NCI-H1694 treated with DMSO at 0.1 percent for 48 hours (cell line): ENCODE results near the gene GPR15.

Source experiments
- DNase-seq: peaks from one replicate; lab custom pipeline; 2025; lab: John Stamatoyannopoulos, UW

GPR15 gene

GRCh38 chr3:98530676-98531075 is 1.1 kb upstream of the GPR15 start:
- DNase-seq = no peak

DNA sequence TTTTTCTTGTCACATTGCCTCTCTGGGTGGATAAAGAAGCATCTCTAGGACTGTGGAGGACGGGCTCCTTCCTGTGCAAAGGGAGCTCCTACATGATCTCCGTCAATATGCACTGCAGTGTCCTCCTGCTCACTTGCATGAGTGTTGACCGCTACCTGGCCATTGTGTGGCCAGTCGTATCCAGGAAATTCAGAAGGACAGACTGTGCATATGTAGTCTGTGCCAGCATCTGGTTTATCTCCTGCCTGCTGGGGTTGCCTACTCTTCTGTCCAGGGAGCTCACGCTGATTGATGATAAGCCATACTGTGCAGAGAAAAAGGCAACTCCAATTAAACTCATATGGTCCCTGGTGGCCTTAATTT is 478 bp downstream of the GPR15 start:
- DNase-seq = no peak

DNA sequence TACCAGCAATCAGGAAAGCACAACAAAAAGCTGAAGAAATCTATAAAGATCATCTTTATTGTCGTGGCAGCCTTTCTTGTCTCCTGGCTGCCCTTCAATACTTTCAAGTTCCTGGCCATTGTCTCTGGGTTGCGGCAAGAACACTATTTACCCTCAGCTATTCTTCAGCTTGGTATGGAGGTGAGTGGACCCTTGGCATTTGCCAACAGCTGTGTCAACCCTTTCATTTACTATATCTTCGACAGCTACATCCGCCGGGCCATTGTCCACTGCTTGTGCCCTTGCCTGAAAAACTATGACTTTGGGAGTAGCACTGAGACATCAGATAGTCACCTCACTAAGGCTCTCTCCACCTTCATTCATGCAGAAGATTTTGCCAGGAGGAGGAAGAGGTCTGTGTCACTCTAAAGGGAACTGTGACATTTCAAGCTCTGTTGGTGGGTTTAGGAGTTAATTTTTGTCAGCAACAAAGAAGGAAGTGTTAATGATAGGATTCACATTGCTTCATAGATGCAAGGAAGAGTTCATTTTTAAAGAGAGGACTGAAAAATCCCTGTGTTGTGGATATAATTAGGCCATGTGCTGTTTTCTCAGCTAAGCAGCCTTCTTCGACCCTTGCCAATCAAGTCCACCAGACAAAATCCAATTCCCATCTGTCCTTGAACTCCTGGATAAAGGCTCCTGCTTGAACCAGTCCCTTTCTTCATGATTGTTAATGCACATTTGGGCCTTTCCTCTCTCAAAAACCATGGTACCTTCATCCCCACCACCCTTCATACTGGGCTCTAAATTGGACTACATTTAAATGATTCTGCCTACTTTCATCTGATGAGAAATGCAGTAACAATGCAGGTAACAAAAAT is 1.2 kb downstream of the GPR15 start:
- no peak for DNase-seq

DNA sequence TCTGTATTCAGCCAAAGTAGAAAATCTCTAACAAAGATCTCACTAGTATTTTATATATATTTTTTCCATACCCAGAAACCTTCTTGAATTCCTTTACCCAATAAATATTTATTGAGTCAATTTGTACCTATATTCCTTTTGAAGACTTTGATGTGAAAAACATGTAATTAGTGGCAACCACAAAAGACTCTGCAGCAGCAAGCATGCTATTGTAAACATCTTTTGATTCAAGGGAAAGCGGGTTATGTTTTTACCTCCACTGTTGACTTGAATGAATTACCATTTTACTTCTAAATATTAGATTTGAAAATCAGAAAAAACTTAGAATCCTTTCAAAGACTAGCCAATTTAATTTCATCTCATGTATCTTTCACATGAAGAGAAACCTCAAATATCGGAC is 2.4 kb downstream of the GPR15 start:
- DNase-seq = no peak

- DNase-seq = no peak
Observed at GRCh38 chr3:98534734-98535133, 3.0 kb downstream of the GPR15 start.

GRCh38 chr3:98536456-98537017 is 4.8 kb downstream of the GPR15 start:
- no peak for DNase-seq

GRCh38 chr3:98540346-98540745 is 8.6 kb downstream of the GPR15 start:
- DNase-seq = no peak

DNA sequence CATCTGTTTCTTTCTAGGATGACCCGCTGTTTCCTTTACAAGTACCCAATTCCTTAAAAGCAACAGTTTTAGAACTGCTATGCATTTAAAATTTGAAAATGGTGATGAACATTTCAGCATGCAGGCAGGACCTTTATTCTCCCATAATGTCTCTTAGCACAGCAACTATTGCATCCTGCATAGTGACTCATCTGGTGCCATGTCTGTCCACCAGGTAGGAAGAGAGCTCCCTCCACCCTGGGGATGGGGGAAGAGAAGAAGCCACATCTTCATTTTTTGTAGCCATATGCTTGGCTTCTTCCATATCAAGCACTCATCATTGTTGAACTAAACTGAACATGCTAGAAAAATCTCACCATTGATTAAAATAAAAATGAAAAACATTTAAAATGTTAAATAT is 9.9 kb downstream of the GPR15 start:
- DNase-seq = no peak

- no peak for DNase-seq
Observed at GRCh38 chr3:98542623-98543022, 10.8 kb downstream of the GPR15 start.

GRCh38 chr3:98545940-98546339 is 14.2 kb downstream of the GPR15 start:
- DNase-seq = no peak

- no peak for DNase-seq
Observed at GRCh38 chr3:98548544-98548943, 16.8 kb downstream of the GPR15 start.

GRCh38 chr3:98550833-98551232 is 19.1 kb downstream of the GPR15 start:
- DNase-seq = no peak

DNA sequence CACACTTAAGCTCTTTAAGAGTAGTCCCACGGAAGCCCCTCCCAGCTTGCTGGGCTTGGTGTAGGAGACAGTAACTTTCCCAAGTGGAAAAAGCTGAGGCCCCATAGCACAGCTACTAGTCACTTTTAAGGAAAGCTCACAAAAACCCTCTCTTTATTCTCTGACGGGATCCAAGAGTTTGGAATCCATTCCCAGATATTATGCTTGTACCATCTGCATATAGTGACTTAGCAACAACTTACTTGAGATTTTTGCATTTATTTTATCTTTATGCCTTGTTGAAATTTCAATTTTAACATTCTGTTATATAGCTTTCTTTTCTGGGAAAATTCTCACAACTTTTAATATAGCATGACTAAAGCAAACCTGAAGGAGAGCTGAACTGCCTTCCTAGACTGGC is 19.5 kb downstream of the GPR15 start:
- no peak for DNase-seq

DNA sequence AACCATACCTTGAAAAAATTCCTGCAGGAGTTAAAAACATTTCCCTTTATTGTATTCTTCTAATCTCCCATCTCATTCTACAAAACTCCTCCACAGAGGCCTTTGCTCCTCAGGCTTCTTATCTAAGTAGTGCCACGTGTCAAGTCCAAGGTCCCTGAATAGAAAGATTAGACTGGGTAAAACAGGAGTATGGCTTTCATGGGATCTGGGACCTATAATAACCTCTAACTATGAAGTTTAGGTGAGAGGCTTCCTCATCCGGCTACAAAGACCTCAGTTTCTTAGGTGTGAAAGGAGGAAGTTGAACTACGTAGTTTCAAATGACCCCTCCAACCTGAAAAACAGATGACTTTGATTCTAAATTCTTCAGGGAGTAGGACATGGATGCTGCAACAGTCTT is 20.0 kb downstream of the GPR15 start:
- no peak for DNase-seq

DNA sequence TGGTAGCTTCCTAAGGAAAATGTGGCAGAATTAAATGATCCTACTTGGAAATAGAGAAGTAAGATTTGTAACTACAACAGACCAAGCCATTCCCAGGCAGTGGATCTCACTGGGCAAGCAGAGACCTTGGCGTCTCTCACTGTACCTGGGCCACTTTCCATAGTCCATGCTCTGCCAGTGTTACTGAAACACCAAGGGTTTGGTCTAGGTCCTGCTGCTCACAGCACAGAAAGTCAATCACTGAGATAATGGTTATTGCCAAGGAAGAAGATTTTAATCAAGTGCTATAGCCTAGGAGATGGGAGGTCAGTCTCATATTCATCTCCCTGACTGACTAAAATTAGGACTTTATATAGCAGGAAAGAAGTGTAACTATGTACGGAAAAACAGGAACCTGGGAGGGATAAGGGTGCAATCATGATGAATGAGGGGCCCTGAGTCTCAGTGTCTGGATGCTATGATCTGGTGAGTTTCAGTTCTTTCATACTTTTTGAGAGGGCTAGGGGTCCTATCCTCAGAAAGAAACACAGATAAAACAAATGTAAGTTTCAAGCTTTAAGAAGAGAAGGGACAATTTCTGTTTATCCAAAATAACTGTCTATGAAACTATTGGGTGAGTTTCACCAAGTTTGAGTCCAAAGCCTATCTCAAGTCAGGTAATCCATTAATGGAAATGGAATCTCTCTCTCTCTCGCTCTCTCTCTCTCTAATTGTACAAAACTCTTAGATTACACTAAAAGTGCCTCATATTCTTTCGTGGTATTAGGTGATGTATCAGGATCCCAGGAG is 20.6 kb downstream of the GPR15 start:
- DNase-seq = no peak

DNA sequence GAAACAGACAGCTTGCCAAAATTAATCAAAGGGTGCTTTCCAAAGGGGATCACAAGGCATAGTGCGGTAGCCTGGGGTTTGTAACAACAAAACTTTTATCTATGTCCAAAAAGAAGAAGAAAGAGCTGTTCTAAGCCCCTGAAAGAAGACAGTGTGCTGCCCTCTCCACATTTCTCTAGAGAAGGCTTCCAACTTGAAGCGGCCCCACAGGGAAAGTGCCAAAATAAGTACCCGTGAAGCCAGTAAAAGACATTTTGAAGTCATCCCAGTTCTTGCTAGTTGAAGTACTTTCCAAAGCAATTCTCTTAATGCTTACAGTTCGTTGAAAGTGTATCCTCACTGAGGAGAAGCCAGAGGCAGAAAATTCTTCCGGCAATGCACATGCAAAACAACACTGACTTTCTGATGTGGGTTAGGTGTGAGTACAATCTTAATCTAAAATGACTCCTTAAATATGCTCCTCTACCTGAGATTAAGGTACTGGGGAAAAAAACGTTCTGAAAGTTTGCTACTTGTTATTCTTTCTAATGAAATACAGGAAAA is 21.3 kb downstream of the GPR15 start:
- no peak for DNase-seq

DNA sequence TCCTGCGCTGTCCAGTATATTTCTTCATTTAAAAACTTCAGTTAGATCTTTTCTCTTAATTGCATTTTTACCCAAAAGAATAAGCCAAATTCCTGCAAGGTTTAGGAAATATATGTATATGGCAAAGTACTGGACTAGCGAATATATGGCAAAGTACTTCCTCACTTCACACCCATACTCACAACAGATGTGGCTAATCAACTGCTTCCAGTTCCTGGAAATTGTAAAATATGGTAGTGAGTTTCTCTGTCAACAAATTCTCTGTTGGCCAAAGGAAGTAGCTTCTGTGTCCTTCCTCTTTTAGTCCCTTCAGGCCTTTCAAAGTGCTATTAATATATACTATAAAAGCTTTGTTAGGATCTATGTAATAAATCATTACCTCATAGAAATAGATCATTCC is 22.0 kb downstream of the GPR15 start:
- DNase-seq = no peak

GRCh38 chr3:98554580-98554979 is 22.8 kb downstream of the GPR15 start:
- DNase-seq = no peak

- no peak for DNase-seq
Observed at GRCh38 chr3:98555025-98555379, 23.2 kb downstream of the GPR15 start.

DNA sequence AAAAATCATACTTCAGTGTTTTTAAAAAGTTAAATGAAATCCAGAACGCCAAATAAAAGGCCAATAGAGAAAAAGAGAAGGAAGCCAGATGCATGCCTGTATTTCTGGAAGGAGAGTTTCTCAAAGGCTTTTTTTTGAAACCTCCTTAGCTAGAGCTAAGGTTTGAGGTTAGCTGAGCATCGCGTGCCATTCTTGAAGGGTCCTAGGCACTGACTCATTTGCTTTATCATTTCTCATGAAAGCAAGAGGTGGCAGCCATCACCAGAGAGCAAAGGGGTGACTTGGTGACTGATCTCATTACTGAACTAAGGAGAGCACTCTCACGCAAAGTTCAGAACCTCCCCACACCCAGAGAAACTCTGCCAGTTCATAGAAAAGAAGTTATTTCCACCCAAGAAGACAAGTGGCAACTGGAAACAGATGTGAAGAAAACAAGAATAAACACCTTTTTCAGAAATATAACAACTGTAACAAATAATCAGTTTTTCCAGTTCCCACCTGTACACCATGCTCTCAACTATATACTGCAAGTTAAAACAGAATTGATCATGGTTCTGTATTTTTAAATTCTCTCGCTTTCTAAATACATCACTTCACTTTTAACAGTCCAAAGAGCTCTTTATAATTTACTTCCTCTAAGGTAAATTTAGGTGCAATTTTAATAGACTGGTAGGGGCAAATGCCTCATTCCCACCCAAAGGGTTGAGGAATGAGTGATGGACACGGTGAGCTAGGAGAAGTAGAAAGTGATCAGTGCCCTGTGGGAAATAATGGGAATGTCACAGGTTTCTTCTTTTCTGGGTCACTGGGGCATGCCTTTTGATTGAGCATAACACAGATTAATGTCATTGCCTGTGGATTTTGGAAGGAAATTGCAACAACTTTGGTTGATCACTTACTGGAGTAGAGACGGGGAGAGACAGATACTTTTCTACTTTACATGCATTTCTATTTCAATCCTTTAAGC is 24.7 kb downstream of the GPR15 start:
- no peak for DNase-seq

GRCh38 chr3:98557324-98558010 is 25.7 kb downstream of the GPR15 start:
- DNase-seq = no peak
